HG03565 (cell line): Measurements from ENCODE around the gene DNM2.

Experiments
- ATAC-seq: cut with Tn5 transposase; IDR thresholded peaks from one replicate; pipeline ENCODE4 v1.9.1; 2021; ENCODE audit warnings: mild to moderate bottlenecking, moderate library complexity; ENCODE audit not compliant: unreplicated experiment

DNM2 gene

DNA sequence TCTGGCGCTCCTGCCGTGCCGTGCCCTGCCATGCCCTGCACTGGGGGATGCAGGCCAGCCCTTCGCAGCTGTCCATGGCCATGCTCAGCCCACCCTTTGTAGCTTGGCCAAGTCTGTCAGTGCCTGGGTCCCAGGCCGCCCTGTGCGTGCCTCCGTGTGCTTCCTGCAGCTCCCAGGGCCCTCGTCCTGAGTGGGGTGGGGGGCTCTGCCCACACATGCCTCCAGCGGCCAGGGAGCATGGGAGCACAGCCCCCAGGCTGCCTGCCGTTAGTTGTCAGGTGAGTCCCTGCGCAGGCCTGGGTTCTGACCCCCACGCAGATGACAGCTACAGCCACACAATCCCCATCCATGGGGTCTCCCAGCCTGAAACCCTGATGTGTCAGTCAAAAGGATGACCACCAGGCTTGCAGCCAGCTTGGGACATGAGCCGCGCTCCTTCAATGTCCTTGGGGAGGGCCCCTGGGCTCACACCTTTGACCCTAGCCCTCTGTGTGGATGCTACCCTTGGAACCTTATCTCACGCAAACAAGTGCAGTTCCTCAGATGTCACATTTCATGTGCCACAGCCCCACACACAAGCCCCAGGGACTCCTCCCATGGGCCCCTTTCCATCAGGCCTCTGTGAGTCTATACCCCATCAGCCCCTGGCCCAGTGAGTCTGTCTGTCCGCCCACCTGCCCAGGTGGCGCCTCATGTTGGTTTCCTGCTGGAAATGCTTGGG, 93.7 kb downstream of the DNM2 start:
- ATAC-seq = no peak

DNA sequence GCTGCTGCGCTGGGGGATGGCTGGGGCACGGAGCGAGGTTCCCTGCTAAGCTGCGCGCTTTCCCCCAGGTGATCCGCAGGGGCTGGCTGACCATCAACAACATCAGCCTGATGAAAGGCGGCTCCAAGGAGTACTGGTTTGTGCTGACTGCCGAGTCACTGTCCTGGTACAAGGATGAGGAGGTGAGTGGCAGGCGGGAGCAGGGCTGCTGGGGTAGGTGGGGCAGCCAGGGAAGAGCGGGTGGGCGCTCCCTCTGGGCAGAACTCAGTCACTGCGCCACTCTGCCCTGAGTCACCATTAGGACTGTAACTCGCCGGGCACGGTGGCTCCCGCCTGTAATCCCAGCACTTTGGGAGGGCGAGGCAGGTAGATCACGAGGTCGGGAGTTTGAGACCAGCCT, 94.3 kb downstream of the DNM2 start:
- ATAC-seq = no peak

DNA sequence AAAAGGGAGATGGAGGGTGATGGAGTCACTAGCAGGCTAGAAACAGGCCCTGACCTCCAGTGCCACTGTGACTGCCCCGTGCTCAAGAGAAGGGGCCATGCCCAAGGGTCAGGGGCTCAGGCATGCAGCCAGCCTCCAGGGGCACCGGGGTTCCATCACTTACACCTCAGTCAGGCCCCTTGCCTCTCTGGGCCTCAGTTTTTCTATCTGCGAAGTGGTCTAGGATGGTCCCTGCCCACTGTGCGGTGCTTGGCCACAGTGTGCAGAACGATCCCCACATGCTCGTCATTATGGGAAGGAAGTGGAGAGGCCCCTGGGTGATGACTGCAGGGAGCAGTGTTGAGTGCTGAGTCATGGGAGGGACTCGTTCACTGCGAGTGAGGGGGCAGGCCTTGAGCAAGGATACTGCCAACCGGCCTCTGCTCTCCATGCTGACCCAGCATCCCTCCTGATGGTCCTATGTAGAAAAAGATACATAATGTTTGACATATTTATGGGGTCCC, 95.1 kb downstream of the DNM2 start:
- no peak for ATAC-seq

DNA sequence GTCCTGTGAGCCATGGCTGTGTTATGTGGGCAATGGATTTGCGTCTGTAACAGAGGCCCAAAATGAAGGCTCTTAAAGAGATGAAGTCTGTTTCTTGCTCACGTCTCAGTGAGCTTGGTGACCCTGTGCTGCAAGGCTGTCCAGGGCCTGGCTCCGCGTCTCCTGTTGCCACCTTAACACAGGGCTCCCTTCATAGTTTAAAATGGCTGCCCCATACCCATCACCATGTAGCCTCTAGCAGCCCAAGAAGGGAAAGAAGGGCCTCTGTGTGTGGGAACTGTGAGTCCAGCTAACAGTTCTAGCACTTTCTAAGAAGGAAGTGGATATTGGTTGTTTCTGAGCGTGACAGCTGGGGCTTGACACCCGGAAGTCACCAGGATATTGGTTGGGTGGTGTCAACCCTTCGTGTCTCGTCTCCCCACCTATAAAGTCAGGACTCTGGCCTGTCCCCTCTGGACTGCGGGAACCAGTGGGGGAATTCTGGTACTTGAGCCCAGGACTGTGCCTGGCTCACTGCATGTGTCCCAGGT, 97.2 kb downstream of the DNM2 start:
- ATAC-seq = no peak

DNA sequence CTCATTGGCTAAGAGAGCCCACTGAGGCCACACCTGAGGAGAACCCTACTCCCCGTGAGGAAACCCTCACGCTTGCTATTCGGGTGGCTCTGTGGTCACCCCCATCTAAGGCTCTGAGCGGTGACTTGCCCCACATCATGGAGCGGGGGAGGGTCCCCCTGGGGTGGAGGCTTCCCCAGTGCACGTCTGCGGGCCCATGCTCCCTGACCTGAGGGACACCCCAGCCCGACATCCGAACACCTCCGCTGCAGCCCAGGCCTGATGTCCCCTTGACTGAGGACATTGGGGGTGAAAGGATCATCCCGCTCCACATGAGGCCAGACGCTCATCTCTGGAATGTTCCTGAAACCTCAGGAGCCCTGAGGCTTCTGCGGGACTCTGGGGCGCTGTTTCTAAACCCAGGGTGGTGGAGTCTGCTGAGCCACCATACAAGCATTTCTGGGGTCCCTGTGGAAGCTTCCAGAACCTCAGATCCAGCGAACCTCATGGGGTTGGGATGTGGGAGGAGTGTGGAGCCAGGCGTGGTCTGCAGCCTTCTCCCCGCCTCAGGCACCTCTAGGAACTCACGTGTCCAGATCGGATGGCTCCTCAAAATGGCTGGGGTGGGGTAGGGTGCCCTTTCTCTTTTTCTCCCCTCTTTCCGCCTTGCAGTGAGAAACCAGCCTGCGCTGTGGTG, 98.2 kb downstream of the DNM2 start:
- no peak for ATAC-seq

DNA sequence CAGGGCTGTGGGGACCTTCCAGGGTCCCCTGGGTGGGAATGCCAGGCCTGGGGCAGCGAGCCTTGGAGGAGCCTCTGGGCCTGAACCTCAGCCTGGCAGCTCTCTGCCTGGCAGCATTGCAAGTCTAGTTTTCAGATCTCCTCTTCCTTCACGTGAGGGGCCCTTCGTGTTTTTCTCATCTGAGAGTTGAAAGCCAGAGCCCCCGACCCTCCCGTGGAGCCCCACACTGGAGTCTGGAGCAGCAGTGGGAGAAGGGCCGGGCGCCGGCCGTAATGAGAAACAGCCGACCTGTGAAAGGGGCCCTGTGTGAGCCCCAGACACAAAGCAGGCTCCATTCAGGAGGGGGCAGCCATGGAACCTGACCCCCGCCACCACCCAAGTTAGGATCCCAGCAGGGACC, 98.8 kb downstream of the DNM2 start:
- no peak for ATAC-seq

DNA sequence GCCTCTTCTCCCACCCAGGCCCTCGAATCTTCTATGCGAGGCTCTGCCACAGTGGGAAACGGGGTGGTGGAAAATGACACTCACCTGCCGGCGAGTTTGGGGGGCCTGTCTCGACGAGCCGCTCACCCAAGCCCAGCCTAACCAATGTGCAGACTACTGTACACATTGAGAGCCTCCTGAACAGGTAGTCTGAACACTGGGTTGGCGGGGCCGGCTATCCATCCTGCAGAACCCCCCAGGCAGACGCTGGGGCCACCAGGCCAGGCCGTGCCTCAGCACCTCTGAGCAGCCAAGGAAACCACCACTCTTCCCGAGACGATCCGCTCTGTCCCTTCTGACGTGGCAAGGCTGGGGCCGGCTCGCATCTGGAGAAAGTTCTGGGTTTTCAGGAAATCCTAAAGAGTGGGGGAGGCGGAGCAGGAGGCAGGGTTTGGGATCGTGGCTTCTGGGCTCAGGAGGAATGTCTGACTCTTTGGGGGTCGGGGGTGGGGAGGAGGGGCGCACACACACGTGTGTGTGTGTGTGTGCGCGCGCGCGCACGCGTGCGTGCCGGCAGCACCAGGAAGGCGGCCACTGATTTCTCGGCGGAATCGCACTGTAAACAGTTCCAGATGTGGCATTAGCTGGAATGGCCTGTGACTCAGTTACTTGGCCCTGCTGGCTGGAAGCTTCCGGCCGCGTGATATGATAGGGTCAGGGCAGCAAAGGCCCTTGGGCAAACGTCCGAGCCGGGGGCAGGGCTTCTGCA, 99.6 kb downstream of the DNM2 start:
- ATAC-seq = no peak

DNA sequence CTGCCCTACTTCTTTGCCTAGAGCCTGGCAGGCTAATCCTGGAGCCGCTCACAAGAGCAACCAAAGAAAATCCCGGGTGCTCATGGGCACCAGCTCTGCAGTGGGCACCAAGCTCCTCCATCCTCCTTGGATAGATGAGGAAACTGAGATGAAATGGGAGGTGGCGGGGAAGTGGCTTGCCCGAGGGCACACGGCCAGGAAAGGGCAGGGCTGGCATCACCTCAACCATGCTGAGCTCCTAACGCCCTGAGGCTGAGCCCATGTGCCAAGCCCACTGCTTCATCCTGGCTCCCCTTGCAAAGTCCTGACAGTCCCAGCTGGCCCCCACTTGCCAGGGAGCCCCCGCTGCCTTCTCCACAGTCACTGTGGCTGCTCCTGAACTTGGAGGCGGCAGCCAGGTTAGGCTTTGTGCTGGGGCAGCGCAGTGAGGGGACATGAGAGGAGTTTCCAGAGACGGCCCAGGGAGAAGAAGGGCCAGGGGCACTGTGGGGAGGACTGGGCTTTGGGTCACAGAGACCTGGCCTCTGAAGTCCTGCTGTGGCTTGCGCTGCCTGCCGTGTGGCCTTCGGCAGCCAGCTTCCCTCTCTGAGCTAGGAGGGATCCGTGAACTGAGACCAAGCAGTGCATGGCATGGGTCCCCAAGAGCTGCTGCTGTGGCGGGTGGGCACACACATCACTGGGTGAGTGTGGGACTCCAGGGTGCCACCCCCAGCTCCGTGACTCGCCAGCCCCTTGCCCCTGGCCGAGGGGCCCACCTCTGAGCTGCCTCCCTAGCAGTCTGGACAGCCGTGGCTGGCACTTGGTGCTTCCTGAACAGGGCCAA, 100.6 kb downstream of the DNM2 start:
- ATAC-seq = no peak

DNA sequence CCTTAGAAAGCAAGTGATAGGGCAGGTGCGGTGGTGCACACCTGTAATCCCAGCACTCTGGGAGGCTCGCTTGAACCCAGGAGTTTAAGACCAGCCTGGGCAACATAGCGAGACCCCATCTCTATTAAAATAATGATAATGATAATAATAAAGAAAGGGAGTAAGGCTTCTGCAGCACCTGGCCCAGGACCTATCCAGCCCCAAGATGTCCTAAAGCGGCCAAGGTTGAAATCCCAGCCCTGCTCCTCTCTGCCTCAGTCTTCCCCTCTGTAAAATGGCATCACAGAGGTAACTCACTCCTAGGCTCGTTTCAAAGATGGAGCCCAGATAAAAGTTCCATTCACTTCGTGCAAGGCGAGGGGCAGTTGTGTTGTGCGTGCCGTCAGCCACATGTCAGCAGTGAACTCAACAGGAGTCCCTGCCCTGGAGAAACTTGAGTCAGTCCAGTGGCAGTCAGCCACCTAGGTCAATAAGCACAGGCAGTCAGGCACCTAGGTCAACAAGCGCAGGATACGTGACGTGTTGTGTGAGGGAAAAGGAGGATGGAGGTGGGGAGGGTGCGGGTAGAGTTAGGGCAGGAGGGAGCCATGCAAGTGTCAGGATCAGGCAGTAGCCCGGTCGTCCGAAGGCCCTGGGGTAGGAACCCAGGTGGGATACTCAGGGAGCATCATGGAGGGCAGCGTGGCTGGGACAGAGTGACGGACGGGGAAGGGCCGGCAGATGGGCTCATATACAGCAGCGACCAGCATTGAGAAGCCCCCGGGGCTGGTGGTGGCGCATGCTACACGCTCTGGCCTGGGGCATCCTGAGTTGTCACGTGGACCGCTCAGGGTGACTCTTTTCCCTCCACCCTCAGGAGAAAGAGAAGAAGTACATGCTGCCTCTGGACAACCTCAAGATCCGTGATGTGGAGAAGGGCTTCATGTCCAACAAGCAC, 101.5 kb downstream of the DNM2 start:
- ATAC-seq = no peak

DNA sequence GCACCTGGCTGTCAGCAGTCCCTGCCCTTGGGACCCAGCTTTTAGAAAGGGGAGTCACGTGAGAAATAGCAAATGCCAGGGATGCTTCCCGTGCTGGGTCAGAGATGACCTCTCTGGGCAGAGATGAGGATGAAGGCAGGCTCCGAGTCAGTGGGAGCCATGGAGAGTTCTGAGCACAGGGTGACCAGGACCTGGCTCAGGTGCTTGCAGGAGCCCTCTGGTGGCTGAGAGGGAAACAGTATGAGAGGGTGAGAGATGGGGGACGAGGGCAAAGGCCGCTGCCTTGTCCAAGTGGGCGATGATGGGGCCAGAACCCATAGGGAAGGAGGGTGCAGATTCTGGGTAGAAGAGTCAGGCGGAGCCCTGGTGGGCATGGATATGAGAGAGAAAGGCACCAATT, 102.3 kb downstream of the DNM2 start:
- ATAC-seq = no peak

DNA sequence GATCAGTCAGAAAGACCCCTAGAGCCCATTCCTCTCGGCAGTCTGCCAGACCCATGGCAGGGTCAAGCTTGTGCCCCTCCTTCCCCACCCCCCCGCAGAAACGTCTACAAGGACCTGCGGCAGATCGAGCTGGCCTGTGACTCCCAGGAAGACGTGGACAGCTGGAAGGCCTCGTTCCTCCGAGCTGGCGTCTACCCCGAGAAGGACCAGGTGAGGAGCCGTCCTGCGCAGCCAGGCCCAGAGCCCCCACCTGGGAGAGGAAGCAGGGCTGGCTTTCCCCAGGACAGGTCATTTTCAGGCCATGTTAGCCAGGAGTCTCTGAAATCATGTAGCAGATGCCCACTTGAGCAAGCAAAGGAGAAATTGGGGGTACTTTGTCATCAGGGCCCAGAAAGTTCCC, 105.8 kb downstream of the DNM2 start:
- no peak for ATAC-seq

DNA sequence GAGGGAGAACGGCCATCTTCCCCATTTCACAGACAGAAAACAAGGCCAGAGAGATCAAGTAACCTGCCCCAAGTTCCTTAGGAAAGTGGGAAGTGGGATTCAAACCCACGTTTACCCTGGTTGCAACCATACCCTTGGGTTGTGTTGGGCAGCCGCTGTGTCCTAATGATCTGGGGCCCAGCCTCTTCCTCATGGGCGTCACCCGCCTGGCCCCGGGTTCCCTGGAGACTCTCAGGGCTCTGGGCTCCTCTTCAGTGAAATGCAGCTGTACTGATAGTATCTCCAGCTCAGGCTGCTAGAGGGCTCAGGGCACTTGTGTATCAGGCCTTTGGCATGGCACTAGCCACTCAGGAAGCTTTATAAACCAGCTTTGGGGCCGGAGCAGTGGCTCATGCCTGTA, 108.4 kb downstream of the DNM2 start:
- no peak for ATAC-seq

DNA sequence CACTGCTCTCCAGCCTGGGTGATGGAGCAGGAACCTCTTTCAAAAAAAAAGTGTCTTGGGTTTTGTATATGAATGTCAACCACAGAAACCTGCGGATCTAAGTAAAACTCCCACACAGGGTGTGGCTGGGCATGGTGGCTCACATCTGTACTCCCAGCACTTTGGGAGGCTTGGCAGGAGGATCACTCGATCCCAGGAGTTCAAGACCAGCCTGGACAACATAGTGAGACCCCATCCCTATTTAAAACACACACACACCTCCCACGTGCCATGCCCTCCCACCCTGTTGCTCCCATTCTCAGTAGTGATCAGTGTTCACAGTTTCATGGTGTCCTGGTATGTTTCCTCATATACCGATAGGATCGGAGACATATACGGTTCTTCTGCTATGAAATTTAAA, 109.0 kb downstream of the DNM2 start:
- no peak for ATAC-seq

DNA sequence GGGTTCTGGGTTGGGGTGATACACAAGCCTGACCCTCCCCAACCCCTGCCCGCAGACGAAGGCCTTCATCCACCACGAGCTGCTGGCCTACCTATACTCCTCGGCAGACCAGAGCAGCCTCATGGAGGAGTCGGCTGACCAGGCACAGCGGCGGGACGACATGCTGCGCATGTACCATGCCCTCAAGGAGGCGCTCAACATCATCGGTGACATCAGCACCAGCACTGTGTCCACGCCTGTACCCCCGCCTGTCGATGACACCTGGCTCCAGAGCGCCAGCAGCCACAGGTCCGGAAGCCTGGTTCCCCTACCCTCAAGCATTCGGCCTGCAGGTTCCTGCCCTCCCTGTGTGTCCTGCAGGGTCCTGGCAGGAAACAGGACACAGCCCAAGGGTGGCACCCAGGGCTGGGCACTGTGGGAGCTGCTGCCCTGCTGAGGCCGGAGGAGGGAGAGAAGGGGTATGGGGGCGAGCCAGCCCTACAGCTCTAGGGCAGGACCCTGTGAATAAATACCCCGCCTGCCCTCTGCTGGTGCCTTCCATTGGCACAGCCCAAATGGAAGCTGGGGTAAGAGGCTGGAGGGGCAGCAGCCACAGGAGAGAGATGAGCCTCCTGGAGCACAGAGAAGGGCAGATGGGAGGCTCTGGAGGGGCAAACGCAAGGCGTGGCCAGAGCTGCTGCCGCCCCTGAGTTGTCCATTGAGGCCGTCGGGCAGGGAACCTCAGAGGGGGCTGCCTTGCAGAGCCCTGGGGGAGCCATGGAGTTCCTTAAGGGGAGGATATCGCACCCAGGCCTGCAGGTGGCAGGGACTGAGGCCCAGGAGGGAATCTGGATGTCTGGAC, 111.3 kb downstream of the DNM2 start:
- no peak for ATAC-seq

DNA sequence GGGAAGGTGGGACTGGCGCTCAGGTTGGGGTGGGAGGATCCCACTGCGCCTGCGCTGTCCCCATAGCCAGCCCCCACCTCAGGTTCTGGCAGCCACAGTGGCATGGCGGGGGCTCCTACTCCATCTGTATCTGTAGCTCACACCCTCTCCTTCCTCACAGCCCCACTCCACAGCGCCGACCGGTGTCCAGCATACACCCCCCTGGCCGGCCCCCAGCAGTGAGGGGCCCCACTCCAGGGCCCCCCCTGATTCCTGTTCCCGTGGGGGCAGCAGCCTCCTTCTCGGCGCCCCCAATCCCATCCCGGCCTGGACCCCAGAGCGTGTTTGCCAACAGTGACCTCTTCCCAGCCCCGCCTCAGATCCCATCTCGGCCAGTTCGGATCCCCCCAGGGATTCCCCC, 112.1 kb downstream of the DNM2 start:
- ATAC-seq = no peak

DNA sequence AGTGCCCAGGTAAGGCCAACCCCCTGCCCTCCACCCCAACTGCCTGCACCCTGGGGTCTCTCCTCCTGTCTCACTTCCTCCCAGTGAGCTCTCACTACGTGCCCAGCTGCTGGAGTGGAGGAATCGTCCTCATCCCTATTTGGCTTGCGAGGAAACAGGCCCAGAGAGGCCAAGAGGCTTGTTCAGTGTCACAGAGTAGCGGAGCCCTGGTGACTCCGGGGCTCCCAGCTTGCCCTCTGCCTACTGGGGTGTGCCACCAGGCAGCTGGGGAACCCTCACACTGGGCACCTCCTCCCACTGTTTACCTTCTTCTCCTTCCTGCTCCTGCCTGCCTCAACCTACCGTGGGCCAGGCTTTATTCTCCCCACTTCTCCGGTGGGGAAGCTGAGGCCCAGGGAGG, 112.5 kb downstream of the DNM2 start:
- no peak for ATAC-seq

DNA sequence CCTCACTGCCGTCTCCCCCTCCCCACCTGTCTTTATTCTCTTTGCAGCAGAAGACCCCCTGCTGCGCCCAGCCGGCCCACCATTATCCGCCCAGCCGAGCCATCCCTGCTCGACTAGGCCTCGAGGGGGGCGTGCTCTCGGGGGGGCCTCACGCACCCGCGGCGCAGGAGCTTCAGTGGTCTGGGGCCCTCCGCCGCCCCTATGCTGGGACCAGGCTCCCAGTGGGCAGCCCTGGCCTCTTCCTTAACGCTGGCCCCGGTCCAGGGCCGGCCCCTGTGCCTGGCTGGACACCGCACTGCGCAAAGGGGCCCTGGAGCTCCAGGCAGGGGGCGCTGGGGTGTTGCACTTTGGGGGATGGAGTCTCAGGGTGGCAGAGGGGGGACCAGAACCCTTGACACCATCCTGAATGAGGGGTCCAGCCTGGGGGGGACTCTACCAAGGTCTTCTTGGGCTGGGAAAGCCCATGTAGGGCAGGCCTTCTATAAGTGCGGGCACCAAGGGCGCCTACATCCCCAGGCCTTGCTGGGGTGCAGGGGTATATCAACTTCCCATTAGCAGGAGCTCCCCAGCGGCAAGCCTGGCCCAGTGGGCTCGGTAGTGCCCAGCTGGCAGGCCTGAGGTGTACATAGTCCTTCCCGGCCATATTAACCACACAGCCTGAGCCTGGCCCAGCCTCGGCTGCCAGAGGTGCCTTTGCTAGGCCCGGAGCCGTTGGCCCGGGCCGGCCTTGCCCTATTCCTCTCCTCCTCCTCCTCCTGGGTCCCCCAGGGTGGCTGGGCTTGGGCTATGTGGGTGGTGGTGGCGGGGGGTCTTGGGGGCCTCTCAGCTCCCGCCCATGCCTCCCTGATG, 113.3 kb downstream of the DNM2 start:
- ATAC-seq = no peak
